GM10266 (cell line): Measurements from ENCODE around the gene DDIAS.
A peak's percentile ranks its signal among the peaks of the same experiment; 100 is the strongest.
"Not testable (repeated sequence)": the region's sequence is repeated elsewhere in the genome, so short reads cannot be mapped to it uniquely, and the experiment has no call there.

Source experiments
- DNase-seq: peaks from one replicate; pipeline ENCODE4 v3.0.0; 2012; ENCODE audit errors: extremely low spot score
- TF ChIP-seq, protein P1 (sequence below): IDR thresholded peaks from 2 replicates; pipeline ENCODE4 v1.5.1; 2012; ENCODE audit warnings: mild to moderate bottlenecking, low read depth; ENCODE audit not compliant: control insufficient read depth, insufficient read depth; ENCODE audit errors: missing control alignments

DDIAS gene, protein sequence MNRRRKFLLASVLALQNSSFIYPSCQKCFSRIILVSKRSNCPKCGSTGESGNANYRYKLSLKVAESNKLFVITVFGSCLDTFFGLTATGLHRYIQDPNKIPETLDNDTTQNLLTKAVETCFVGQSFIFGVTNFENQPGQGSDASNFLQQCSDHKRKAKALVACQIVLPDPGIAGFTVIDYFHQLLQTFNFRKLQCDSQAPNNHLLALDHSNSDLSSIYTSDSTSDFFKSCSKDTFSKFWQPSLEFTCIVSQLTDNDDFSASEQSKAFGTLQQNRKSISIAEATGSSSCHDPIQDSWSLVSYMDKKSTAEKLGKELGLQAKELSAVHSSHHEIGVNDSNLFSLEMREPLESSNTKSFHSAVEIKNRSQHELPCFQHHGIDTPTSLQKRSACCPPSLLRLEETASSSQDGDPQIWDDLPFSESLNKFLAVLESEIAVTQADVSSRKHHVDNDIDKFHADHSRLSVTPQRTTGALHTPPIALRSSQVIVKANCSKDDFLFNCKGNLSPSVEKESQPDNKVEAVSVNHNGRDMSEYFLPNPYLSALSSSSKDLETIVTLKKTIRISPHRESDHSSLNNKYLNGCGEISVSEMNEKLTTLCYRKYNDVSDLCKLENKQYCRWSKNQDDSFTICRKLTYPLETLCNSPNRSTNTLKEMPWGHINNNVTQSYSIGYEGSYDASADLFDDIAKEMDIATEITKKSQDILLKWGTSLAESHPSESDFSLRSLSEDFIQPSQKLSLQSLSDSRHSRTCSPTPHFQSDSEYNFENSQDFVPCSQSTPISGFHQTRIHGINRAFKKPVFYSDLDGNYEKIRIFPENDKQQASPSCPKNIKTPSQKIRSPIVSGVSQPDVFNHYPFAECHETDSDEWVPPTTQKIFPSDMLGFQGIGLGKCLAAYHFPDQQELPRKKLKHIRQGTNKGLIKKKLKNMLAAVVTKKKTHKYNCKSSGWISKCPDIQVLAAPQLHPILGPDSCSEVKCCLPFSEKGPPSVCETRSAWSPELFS

DNA sequence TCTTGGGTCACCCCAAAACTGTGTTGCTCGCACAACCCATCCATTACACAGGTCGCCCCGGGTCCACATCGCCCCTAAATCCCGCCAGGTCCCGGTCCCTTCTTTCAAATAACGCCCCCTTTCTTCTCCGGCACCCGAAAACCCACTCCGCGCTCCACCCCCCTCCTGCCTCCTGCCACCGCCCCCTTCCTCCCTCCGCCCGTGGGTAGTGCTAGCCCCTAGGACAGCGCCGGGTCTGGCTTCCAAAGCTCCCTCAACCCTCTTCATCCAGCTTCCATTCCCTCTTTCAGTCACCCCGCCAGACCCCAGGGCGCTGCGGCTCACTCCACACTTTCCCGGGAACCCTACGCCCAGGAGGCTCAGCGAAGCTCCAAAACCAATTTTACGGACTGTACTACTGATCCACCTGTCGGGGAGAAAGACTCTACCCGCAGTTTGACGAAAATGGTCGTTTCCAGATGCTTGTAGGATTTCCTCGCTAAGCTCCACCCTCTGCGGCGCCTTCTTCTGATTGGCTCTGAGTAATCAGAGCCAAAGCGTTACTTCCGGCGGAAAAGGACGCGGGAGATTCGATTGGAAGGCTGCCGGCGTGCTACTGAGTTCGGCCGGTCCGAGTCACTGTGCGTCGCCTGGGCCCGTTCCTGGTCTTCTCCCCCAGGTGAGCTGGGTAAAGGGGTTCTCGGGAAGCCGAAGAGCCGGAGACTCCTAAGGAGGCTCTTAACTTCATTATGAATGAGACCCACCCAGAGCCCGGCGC lies at the start of gene DDIAS:
Gene DDIAS (plus strand): TSS at position 572 of the 757 bp plus-strand sequence. CDS start 13,003 bp downstream, outside the sequence.
- TF ChIP-seq, protein P1, sequence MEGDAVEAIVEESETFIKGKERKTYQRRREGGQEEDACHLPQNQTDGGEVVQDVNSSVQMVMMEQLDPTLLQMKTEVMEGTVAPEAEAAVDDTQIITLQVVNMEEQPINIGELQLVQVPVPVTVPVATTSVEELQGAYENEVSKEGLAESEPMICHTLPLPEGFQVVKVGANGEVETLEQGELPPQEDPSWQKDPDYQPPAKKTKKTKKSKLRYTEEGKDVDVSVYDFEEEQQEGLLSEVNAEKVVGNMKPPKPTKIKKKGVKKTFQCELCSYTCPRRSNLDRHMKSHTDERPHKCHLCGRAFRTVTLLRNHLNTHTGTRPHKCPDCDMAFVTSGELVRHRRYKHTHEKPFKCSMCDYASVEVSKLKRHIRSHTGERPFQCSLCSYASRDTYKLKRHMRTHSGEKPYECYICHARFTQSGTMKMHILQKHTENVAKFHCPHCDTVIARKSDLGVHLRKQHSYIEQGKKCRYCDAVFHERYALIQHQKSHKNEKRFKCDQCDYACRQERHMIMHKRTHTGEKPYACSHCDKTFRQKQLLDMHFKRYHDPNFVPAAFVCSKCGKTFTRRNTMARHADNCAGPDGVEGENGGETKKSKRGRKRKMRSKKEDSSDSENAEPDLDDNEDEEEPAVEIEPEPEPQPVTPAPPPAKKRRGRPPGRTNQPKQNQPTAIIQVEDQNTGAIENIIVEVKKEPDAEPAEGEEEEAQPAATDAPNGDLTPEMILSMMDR = no peak
- DNase-seq = peak; percentile 87

DNA sequence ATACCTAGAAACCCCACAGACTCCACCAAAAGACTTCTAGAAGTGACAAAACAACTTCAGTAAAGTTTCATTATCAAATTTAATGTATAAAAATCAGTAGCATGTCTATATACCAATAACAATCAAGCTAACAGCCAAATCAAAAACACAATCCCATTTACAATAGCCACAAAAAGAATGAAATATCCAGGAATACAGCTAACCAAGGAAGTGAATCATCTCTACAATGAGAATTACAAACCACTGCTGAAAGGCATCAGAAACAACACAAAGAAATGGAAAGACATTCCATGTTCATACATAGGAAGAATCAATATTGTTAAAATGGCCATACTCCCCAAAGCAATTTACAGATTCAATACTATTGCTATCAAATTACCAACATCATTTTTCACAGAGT lies 47.3 kb upstream of the DDIAS start:
- TF ChIP-seq, protein P1 = no peak
- DNase-seq = no peak

DNA sequence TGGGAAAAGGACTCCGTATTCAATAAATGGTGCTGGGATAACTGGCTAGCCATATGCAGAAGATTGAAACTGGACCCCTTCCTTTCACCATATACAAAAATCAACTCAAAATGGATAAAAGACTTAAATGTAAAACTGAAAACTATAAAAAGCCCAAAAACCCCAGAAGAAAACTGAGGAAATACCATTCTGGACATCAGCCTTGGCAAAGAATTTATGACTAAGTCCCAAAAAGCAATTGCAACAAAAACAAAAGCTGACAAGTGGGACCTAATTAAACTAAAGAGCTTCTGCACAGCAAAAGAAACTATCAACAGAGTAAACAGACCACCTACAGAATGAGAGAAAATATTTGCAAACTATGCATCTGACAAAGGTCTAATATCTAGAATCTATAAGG lies 46.6 kb upstream of the DDIAS start:
- not testable (repeated sequence) for DNase-seq

DNA sequence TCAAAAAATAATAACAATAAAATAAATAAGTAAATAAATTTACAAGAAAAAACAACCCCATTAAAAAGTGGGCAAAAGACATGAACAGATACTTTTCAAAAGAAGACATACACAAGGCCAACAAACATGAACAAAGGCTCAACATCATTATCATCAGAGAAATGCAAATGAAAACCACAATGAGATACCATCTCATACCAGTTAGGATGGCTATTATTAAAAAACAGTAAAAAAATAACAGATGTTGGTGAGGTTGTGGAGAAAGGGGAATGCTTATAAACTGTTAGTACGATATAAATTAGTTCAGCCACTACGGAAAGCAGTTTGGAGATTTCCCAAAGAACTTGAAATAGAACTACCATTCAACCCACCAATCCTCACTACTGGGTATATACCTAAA lies 45.9 kb upstream of the DDIAS start:
- no peak for DNase-seq
- TF ChIP-seq, protein P1 = no peak

DNA sequence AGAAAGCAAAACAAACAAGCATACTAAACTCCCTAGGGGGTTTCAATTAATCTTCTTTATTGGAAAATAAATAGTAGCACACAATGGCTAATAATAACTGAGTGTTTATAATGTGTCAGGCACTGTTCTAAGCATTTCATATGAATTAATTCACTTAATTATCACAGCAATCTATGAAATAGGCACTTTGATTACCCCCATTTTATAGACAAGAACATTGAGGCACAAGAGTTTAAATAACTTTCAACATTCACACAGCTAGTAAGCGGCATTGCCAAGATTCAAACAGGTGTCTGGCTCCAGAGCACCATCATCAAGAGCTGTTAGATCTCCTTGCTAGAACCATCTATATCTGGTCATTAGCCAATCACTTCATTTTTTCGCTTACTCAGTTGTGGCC lies 44.4 kb upstream of the DDIAS start:
- TF ChIP-seq, protein P1 = no peak
- no peak for DNase-seq

DNA sequence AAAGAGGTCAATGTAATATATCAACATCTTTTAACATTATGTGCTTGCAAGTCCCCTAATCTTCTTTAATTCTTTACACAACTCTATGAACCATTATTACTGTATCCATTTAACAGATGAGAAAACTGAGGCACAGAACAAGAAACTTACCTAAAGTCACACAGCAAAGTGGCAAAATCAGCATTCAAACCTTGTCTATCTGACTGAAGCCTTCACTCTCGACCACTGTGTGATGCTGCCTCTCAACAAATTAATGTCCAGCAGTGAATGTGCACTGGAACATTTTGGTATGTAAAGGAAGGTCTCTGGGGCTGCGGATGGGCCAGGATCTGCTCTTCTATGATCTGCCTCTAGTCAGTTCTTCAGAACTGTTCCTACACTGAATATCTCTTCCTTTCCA lies 43.4 kb upstream of the DDIAS start:
- TF ChIP-seq, protein P1 = no peak
- DNase-seq = no peak

DNA sequence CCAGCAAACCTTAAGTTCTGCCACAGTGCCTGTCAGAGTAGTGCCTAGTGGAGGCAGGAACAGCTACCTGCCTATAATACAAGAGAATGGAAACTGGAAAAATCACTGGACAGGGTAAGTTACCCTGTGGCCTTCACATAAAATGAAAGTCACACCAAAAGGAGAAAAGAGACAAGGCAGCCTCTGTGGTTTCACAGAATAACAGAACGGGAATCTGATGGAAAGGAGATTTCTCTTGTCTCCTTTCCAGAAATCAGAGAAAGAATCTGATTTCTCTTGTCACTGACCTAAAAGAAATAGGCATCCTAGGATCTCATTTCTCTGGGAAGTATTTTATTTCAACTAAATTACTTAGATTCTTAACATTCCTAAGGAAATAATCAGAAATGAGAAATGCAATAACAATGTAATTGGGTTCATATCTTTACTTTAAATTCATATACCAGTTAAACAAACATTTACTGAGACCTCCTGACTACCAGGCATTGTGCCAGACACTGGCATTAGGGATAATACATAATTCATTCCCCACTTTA lies 42.9 kb upstream of the DDIAS start:
- TF ChIP-seq, protein P1 = no peak
- no peak for DNase-seq
